ENCODE data around the gene AMH. TPM values are rescaled to one million over a fixed set of nuclear protein-coding genes. Genes with fewer than 3 reads are reported as not detected.

Gene AMH
- total RNA-seq, 2 donors from 2014 or later, result 4.6 to 10.0 TPM

GRCh38 chr19:2233601-2234280, 15.4 kb upstream of the AMH start:
- no peak for DNase-seq
- Mint-ChIP-seq H3K36me3 (ENCODE audit: insufficient read depth in 2 of 2) (peaks cover 8 to 16% of the 10 kb centered on the region in 2 donors), H3K4me1 (ENCODE audit: low read depth) (peaks cover 31% of the 10 kb centered on the region), H3K4me3 (peak overlapping the region in 1 of 2 donors; percentile 95), H3K9me3 (no peaks in the 10 kb centered on the region), H3K27me3 (ENCODE audit: low read depth) (no peaks in the 10 kb centered on the region), H3K27ac (no peak overlapping the region)
- no peak for ATAC-seq (replicated peaks in 1 of 2)

- Mint-ChIP-seq H3K9me3 (no peaks in the 10 kb centered on the region), H3K4me3 (peak overlapping the region; percentile 94 to 95), H3K27ac (peak overlapping the region; percentile 69), H3K4me1 (ENCODE audit: low read depth) (peaks cover 43% of the 10 kb centered on the region), H3K36me3 (ENCODE audit: insufficient read depth in 2 of 2) (peaks cover 11 to 16% of the 10 kb centered on the region in 2 donors), H3K27me3 (ENCODE audit: low read depth) (no peaks in the 10 kb centered on the region)
- ATAC-seq (replicated peaks in 1 of 2) (no peak), DNase-seq (no peak)
Observed at GRCh38 chr19:2234996-2235380, 14.1 kb upstream of the AMH start.

GRCh38 chr19:2235381-2236063, 13.6 kb upstream of the AMH start:
- ATAC-seq (replicated peaks in 1 of 2) (peak; percentile 20), DNase-seq (peak; percentile 41 to 45)
- Mint-ChIP-seq H3K9me3 (no peaks in the 10 kb centered on the region), H3K27me3 (ENCODE audit: low read depth) (no peaks in the 10 kb centered on the region), H3K4me1 (ENCODE audit: low read depth) (peaks cover 47% of the 10 kb centered on the region), H3K27ac (peak overlapping the region; percentile 69), H3K36me3 (ENCODE audit: insufficient read depth in 2 of 2) (peaks cover 14 to 16% of the 10 kb centered on the region in 2 donors), H3K4me3 (peak overlapping the region; percentile 94 to 95)

GRCh38 chr19:2236064-2236313, 13.1 kb upstream of the AMH start:
- H3K36me3 Mint-ChIP-seq (ENCODE audit: insufficient read depth in 2 of 2), result peaks cover 16% of the 10 kb centered on the region in 2 donors
- no peaks in the 10 kb centered on the region for H3K9me3 Mint-ChIP-seq
- no peak for ATAC-seq (replicated peaks in 1 of 2)
- H3K4me1 Mint-ChIP-seq (ENCODE audit: low read depth), result peaks cover 52% of the 10 kb centered on the region
- no peak for DNase-seq
- no peak overlapping the region for H3K27ac Mint-ChIP-seq
- H3K4me3 Mint-ChIP-seq, result peak overlapping the region; percentile 94 to 95
- H3K27me3 Mint-ChIP-seq (ENCODE audit: low read depth), result no peaks in the 10 kb centered on the region

- DNase-seq (peak; percentile 98 to 100), ATAC-seq (replicated peaks in 1 of 2) (peak; percentile 86)
- Mint-ChIP-seq H3K9me3 (no peaks in the 10 kb centered on the region), H3K27me3 (ENCODE audit: low read depth) (no peaks in the 10 kb centered on the region), H3K4me3 (peak within 1 kb of the TSS; percentile 95), H3K4me1 (ENCODE audit: low read depth) (peaks cover 57% of the 10 kb centered on the region), H3K27ac (peak within 1 kb of the TSS; percentile 96), H3K36me3 (ENCODE audit: insufficient read depth in 2 of 2) (peaks cover 16 to 20% of the 10 kb centered on the region in 2 donors)
Observed at GRCh38 chr19:2236314-2237050, 12.6 kb upstream of the AMH start, which contains the start of the genes PLEKHJ1 and SF3A2. Gene PLEKHJ1 (minus strand): TSS chr19:2236329. CDS start chr19:2236248, 81 bp downstream. Gene SF3A2 (plus strand): TSS chr19:2236824. CDS start chr19:2243419, 6,595 bp downstream.

- H3K36me3 Mint-ChIP-seq (ENCODE audit: insufficient read depth in 2 of 2), result peaks cover 16 to 20% of the 10 kb centered on the region in 2 donors
- H3K4me3 Mint-ChIP-seq, result peak overlapping the region; percentile 94 to 95
- no peaks in the 10 kb centered on the region for H3K9me3 Mint-ChIP-seq
- H3K4me1 Mint-ChIP-seq (ENCODE audit: low read depth), result peaks cover 62% of the 10 kb centered on the region
- DNase-seq, result no peak
- ATAC-seq (replicated peaks in 1 of 2), result no peak
- H3K27ac Mint-ChIP-seq, result peak overlapping the region; percentile 93
- H3K27me3 Mint-ChIP-seq (ENCODE audit: low read depth), result no peaks in the 10 kb centered on the region
Observed at GRCh38 chr19:2237051-2237868, 11.9 kb upstream of the AMH start.

- H3K27me3 Mint-ChIP-seq (ENCODE audit: low read depth), result no peaks in the 10 kb centered on the region
Observed at GRCh38 chr19:2237869-2238153, 11.3 kb upstream of the AMH start.

GRCh38 chr19:2239173-2239572, 9.9 kb upstream of the AMH start:
- Mint-ChIP-seq H3K27me3 (ENCODE audit: low read depth) (no peaks in the 10 kb centered on the region), H3K36me3 (ENCODE audit: insufficient read depth in 2 of 2) (peaks cover 14 to 20% of the 10 kb centered on the region in 2 donors), H3K27ac (peak overlapping the region; percentile 93), H3K4me3 (peak overlapping the region; percentile 94 to 95), H3K9me3 (no peaks in the 10 kb centered on the region), H3K4me1 (ENCODE audit: low read depth) (peaks cover 62% of the 10 kb centered on the region)
- ATAC-seq (replicated peaks in 1 of 2) (no peak), DNase-seq (no peak)

More at GRCh38 chr19:2237869-2238153, 11.3 kb upstream of the AMH start:
- DNase-seq (no peak), ATAC-seq (replicated peaks in 1 of 2) (no peak)
- Mint-ChIP-seq H3K27ac (peak overlapping the region; percentile 93), H3K4me1 (ENCODE audit: low read depth) (peaks cover 66% of the 10 kb centered on the region), H3K9me3 (no peaks in the 10 kb centered on the region), H3K4me3 (peak overlapping the region; percentile 94 to 95), H3K36me3 (ENCODE audit: insufficient read depth in 2 of 2) (peaks cover 16 to 20% of the 10 kb centered on the region in 2 donors)

- Mint-ChIP-seq H3K9me3 (no peaks in the 10 kb centered on the region), H3K4me1 (ENCODE audit: low read depth) (peaks cover 53% of the 10 kb centered on the region), H3K27me3 (ENCODE audit: low read depth) (no peaks in the 10 kb centered on the region), H3K4me3 (peak overlapping the region; percentile 94 to 95), H3K27ac (peak overlapping the region; percentile 89), H3K36me3 (ENCODE audit: insufficient read depth in 2 of 2) (peaks cover 15 to 20% of the 10 kb centered on the region in 2 donors)
- ATAC-seq (replicated peaks in 1 of 2), result no peak
- no peak for DNase-seq
Observed at GRCh38 chr19:2239771-2240770, 9.1 kb upstream of the AMH start.

- Mint-ChIP-seq H3K4me1 (ENCODE audit: low read depth) (peaks cover 49% of the 10 kb centered on the region), H3K27ac (peak overlapping the region; percentile 89), H3K9me3 (no peaks in the 10 kb centered on the region), H3K27me3 (ENCODE audit: low read depth) (no peaks in the 10 kb centered on the region), H3K4me3 (peak overlapping the region; percentile 94 to 95), H3K36me3 (ENCODE audit: insufficient read depth in 2 of 2) (peaks cover 14 to 20% of the 10 kb centered on the region in 2 donors)
- ATAC-seq (replicated peaks in 1 of 2), result no peak
- DNase-seq, result no peak
Observed at GRCh38 chr19:2240881-2241760, 8.0 kb upstream of the AMH start.

GRCh38 chr19:2242092-2242537, 7.0 kb upstream of the AMH start:
- peaks cover 49% of the 10 kb centered on the region for H3K4me1 Mint-ChIP-seq (ENCODE audit: low read depth)

More at GRCh38 chr19:2242092-2242537, 7.0 kb upstream of the AMH start:
- Mint-ChIP-seq H3K36me3 (ENCODE audit: insufficient read depth in 2 of 2) (peaks cover 10 to 18% of the 10 kb centered on the region in 2 donors), H3K4me3 (peak overlapping the region in 1 of 2 donors; percentile 32), H3K27me3 (ENCODE audit: low read depth) (no peaks in the 10 kb centered on the region), H3K27ac (peak overlapping the region; percentile 41), H3K9me3 (no peaks in the 10 kb centered on the region)
- ATAC-seq (replicated peaks in 1 of 2) (no peak), DNase-seq (no peak)

Data from activated T-cell treated with anti-CD3 and anti-CD28 coated beads, Interleukin-2, amount 50 U/mL, for 72 hours (primary cell).